ENCODE data around the gene GDI2. TPM values are rescaled to one million over a fixed set of nuclear protein-coding genes. Genes with fewer than 3 reads are reported as not detected.
"Not testable (repeated sequence)": the region's sequence is repeated elsewhere in the genome, so short reads cannot be mapped to it uniquely, and the experiment has no call there.

The GDI2 gene
- total RNA-seq, 1 experiment from 2014 or later, result 250 TPM

GRCh38 chr10:5829267-5829666, 16.0 kb upstream of the GDI2 start:
- no peak for DNase-seq (ENCODE audit: extremely low read depth, low read depth)

DNA sequence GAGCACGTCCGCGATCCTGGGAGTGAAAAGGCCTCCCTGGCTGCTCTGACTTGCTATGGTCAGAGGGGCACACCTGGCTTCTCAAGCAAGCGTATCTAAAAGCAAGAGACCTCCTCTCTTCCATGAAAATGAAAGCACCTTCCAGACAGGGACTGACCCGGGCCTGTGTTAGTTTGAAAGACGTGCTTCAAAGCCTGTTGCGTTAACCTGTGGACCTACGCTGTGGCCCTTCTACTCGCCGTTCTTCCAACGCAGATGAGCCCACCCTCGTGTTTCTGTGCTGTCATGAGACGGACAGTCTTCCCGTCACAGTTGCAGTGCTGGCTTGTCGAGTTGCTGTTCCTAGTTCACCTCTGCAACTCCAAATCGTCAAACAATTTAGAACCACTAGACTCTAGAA, 15.5 kb upstream of the GDI2 start:
- DNase-seq (ENCODE audit: extremely low read depth, low read depth), result no peak

DNA sequence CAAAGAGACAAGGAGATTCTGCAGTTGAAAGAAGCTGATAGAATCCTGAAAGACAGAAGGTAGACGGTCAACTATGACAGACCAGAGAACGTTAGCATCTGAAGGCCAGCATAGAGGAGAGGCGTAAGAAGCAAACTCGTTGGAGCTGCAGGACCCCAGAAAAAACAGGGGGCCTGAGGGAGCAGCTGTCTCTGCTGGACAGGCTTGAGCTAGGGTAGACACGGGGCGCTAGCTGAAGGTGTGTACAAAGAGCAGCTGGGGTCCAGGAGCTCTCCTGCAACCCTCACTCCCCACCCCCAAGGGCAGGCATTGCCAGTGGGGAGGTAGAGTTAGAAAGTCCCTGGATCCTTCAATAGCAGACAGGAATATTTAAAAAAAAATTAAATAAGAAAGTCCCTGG, 14.6 kb upstream of the GDI2 start:
- DNase-seq (ENCODE audit: extremely low read depth, low read depth), result no peak

DNA sequence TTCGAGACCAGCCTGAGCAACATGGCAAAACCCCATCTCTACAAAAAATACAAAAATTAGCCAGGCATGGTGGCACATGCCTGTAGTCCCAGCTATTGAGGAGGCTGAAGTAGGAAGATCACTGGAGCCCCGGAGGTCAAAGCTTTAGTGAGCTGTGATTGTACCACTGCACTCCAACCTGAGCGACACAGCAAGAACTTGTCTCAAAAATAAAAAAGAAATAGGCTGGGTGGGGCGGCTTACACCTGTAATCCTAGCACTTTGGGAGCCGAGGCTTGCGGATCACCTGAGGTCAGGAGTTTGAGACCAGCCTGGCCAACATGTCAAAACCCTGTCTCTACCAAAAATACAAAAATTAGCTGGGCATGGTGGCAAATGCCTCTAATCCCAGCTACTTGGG, 13.3 kb upstream of the GDI2 start:
- not testable (repeated sequence) for DNase-seq (ENCODE audit: extremely low read depth, low read depth)

- no peak for DNase-seq (ENCODE audit: extremely low read depth, low read depth)
These were observed 5.7 kb upstream of the GDI2 start for GRCh38 chr10:5818894-5819293.

DNA sequence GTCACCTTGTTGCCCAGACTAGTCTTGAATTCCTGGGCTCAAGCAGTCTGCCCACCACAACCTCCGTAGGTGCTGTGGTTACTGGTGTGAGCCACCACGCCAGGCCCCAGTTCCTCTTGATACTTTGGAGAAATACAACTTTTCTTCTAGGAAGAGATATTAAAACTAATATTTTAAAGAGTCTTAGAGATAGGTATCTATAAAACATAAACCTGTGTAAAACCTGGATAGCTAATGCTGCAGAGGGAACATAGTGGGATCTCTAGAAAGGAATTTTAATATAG, 4.8 kb upstream of the GDI2 start:
- no peak for DNase-seq (ENCODE audit: extremely low read depth, low read depth)

DNA sequence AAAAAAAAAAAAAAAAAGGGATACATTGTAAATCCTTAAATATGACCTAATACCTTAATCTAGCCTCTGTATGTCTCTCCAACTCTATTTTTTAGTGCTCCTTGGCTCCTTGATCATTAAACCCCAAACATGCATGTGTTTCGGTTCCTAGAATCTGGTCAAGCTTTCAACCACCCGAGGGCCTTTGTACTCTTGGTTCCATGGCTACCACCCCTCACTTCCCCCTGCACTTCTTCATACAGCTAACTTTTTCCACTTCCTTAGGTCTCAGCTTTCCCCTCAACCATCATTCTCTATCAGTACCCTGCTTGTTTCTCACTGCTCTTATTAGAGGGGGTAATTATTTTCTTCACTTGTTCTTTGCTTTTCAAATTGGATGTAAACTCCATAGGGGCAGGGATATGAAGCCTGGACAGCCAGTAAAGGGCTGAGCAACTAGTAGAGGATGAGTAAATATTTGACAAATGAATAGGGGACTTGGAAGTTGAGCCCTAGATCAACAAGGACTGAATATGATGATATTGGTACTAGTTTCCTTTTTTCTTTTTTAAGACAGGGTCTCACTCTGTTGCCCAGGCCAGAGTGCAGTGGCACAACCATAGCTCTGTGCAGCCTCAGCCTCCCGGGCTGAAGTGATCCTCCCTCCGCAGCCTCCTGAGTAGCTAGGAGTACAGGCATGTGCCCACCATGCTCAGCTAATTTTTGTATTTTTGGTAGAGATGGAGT, 4.3 kb upstream of the GDI2 start:
- DNase-seq (ENCODE audit: extremely low read depth, low read depth), result no peak

GRCh38 chr10:5816170-5816569, 2.9 kb upstream of the GDI2 start:
- no peak for DNase-seq (ENCODE audit: extremely low read depth, low read depth)

GRCh38 chr10:5814110-5815107, 1.2 kb upstream of the GDI2 start:
- DNase-seq (ENCODE audit: extremely low read depth, low read depth), result peak; percentile 6

GRCh38 chr10:5813091-5813340, 218 bp downstream of the GDI2 start:
- DNase-seq (ENCODE audit: extremely low read depth, low read depth), result no peak

GRCh38 chr10:5812283-5813090, 747 bp downstream of the GDI2 start:
- DNase-seq (ENCODE audit: extremely low read depth, low read depth), result no peak

DNA sequence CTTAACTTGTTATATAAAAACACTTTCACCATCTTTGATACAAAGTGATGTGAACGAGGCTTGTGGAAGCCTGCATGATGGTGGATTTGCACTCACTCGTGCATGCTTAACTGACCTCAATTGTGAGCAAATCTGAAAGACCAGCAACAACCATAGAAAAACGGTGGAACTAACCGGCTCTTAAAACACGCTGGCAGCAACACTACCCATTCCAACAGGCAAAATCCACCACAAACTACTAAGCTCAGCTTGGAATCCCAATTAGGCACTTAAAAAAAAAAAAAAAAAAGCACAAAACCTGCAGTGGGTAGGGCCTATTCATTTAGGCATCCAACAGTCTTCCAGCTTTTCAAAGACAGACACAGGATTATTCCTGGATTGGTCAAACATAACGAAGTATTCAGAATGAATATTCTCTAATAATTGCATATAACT, 1.8 kb downstream of the GDI2 start:
- DNase-seq (ENCODE audit: extremely low read depth, low read depth), result no peak

DNA sequence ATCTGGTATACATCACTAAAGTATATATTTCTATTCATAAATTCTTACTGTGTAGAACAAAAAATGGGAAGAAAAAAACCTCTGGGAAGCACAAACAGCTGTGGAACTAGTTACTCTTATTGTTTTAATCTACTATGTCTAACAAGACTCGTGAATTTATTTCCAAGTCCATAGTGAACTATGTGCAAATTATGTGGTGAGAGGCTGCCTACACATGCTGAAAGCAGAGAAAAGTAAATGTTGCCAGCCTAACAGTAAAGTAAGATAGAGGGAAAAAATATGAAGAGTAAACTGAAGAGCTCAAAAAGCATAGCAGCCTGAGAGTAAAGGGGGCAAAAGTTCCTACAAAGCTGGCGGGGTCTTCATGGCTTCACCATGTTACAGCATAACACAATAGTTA, 3.0 kb downstream of the GDI2 start:
- DNase-seq (ENCODE audit: extremely low read depth, low read depth), result no peak

DNA sequence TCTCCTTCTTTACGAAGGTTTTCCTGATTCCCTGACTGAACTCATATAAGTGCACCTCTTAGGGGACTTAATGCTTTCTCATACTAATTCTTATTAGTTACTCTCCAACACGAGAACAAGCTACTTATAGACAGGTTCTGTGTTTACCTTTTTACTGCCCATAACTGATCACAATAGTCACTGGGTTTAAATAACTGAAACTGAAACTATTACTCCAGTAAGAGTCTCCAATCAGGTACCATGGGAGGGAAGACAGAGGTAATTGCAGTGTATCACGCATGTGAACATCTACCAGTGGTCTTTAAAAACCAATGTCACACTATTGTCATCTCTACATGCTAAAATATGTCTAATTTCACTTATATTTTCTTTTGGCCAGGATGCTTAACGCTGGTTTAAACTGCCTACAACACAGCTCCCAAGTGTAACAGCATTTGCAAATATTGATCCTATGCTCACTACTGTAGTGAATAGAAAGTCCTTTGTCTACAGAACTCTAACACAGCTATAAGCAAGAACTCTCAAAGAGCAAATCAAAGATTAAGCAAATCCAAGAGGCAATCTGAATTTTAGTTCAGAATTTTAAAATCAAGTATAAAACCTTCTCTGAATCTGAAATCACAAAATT, 3.6 kb downstream of the GDI2 start:
- no peak for DNase-seq (ENCODE audit: extremely low read depth, low read depth)

DNA sequence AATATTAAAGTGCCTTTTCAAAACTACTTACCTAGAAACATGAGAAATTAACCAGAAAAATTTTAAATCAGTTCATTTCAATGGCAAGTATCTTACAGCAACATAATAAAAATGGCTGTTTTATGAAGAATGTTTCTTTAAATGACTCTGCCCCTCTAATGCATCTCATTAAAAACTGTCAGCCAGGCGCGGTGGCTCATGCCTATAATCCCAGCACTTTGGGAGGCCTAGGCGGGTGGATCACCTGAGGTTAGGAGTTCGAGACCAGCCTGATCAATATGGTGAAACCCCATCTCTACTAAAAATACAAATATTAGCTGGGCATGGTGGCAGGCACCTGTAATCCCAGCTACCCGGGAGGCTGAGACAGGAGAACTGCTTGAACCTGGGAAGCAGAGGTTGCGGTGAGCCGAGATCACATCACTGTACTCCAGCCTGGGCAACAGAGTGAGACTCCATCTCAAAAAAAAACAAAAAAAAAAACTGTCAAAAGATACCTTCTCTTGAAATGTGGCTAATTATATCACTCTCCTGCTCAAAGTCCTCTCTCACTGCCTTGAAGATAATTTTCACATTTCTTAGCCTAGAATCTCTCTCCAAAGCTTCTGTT, 4.3 kb downstream of the GDI2 start:
- not testable (repeated sequence) for DNase-seq (ENCODE audit: extremely low read depth, low read depth)

- no peak for DNase-seq (ENCODE audit: extremely low read depth, low read depth)
These were observed 6.5 kb downstream of the GDI2 start for GRCh38 chr10:5806745-5807144.

DNA sequence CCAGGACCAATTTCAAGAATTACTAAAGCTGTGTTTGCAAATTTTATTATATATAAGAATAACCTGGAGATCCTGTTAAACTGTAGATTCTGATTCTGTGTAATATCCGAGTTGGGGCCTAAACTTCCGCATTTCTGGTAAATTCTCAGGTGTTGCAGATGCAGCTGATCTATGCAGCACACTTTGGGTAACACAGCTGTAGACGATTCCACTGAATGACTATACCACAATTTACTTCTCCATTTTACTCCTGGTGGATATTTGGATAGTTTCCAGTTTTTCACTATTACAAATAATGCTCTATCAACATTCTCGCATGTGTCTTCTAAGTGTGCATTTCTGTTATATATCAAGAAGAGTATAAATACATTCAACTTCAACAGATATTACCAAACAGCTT, 7.5 kb downstream of the GDI2 start:
- DNase-seq (ENCODE audit: extremely low read depth, low read depth), result no peak

DNA sequence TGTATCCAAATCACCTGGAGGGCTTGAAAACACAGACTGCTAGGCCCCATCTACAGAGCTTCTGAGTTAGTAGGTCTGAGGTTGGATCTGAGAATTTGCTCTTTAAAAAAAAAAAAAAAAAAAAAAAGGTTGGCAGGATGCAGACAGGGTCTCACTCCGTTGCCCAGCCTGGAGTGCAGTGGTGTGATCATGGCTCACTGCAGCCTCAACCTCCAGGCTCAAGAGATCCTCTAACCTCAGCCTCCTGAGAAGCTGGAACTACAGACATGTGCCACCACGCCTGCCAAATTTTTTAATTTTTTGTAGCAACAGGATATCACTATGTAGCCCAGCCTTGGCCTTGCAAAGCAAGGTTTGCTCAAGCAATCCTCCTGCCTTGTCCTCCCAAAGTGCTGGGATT, 8.0 kb downstream of the GDI2 start:
- no peak for DNase-seq (ENCODE audit: extremely low read depth, low read depth)

DNA sequence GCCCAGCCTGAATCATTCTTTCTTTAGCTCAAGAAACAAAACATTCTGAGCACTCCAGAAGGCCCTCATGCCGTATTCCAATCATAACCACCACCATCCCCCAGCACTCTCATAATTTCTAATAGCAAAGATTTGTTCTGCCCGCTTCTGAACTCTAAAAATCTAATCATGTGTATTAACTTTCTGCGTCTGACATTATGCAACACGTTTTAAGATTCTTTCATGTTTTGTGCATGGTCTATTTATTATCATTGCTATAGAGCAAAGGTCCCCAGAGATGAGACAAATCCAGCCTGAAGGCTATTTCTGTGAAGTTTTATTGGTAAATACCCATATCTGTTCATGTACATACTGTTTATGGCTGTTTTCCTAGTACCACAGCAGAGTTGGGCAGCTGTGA, 8.8 kb downstream of the GDI2 start:
- DNase-seq (ENCODE audit: extremely low read depth, low read depth), result no peak

- no peak for DNase-seq (ENCODE audit: extremely low read depth, low read depth)
These were observed 12.5 kb downstream of the GDI2 start for GRCh38 chr10:5800782-5801181.

- DNase-seq (ENCODE audit: extremely low read depth, low read depth), result no peak
These were observed 19.0 kb downstream of the GDI2 start for GRCh38 chr10:5794236-5794635.

Data from NCI-H460 (cell line).